H9 (cell line): Measurements from ENCODE around the gene PAK6. TPM values are rescaled to one million over a fixed set of nuclear protein-coding genes. Genes with fewer than 3 reads are reported as not detected.

Experiments
- DNase-seq: peaks from one replicate; pipeline ENCODE4 v3.0.0-alpha.2; 2017
- H2AFZ ChIP-seq: one replicate; pipeline ENCODE4 v1.6.1; 2013; ENCODE audit warnings: mild to moderate bottlenecking, low read length, control low read depth, moderate library complexity
- H2AK5ac ChIP-seq: 2 replicates; pipeline ENCODE4 v1.6.1; 2013; ENCODE audit warnings: low read length, control low read depth, mixed read lengths; ENCODE audit not compliant: insufficient read length
- H2BK120ac ChIP-seq: one replicate; pipeline ENCODE4 v1.6.1; 2013; ENCODE audit warnings: low read depth, mild to moderate bottlenecking, low read length, control low read depth, inconsistent platforms; ENCODE audit not compliant: poor library complexity, severe bottlenecking
- H2BK12ac ChIP-seq: 2 replicates; pipeline ENCODE4 v1.6.1; 2013; ENCODE audit warnings: low read length, control low read depth, mixed read lengths, low read depth; ENCODE audit not compliant: insufficient read length
- H2BK15ac ChIP-seq: 2 replicates; pipeline ENCODE4 v1.6.1; 2013; ENCODE audit warnings: low read depth, low read length, control low read depth
- H2BK20ac ChIP-seq: one replicate; pipeline ENCODE4 v1.6.1; 2013; ENCODE audit warnings: low read depth, mild to moderate bottlenecking, low read length, control low read depth, inconsistent platforms; ENCODE audit not compliant: poor library complexity, severe bottlenecking
- H2BK5ac ChIP-seq: 2 replicates; pipeline ENCODE4 v1.6.1; 2013; ENCODE audit warnings: low read length, control low read depth, mixed read lengths; ENCODE audit not compliant: insufficient read length
- H3K14ac ChIP-seq: 2 replicates; pipeline ENCODE4 v1.6.1; 2013; ENCODE audit warnings: low read length, control low read depth; ENCODE audit not compliant: insufficient read depth
- H3K18ac ChIP-seq: 2 replicates; pipeline ENCODE4 v1.6.1; 2013; ENCODE audit warnings: low read depth, mild to moderate bottlenecking, mixed read lengths, low read length, control low read depth; ENCODE audit not compliant: insufficient read length
- H3K23ac ChIP-seq: 2 replicates; pipeline ENCODE4 v1.6.1; 2013; ENCODE audit warnings: low read length, control low read depth, mixed read lengths, low read depth; ENCODE audit not compliant: insufficient read length
- H3K23me2 ChIP-seq: 2 replicates; pipeline ENCODE4 v1.6.1; 2013; ENCODE audit warnings: low read depth, mild to moderate bottlenecking, mixed read lengths, low read length, control low read depth; ENCODE audit not compliant: insufficient read length, poor library complexity, severe bottlenecking
- H3K27ac ChIP-seq: 2 replicates; pipeline ENCODE4 v1.5.1; 2013; ENCODE audit warnings: low read length, control low read depth, mixed read lengths, low read depth; ENCODE audit not compliant: insufficient read length
- H3K27me3 ChIP-seq: 2 replicates; pipeline ENCODE4 v1.6.1; 2013; ENCODE audit warnings: low read length, control low read depth, inconsistent platforms; ENCODE audit not compliant: insufficient read depth
- H3K4ac ChIP-seq: 2 replicates; pipeline ENCODE4 v1.6.1; 2013; ENCODE audit warnings: low read depth, mild to moderate bottlenecking, control low read depth, inconsistent platforms, low read length, moderate library complexity
- H3K4me1 ChIP-seq: 2 replicates; pipeline ENCODE4 v1.6.1; 2013; ENCODE audit warnings: low read length, control low read depth, inconsistent platforms; ENCODE audit not compliant: insufficient read depth
- H3K4me2 ChIP-seq: 2 replicates; pipeline ENCODE4 v1.6.1; 2013; ENCODE audit warnings: low read length, control low read depth, mixed read lengths; ENCODE audit not compliant: insufficient read length, insufficient read depth
- H3K56ac ChIP-seq: 2 replicates; pipeline ENCODE4 v1.6.1; 2013; ENCODE audit warnings: low read depth, mild to moderate bottlenecking, mixed read lengths, low read length, control low read depth; ENCODE audit not compliant: insufficient read length
- H3K79me1 ChIP-seq: 2 replicates; pipeline ENCODE4 v1.6.1; 2013; ENCODE audit warnings: low read depth, mild to moderate bottlenecking, moderate library complexity, low read length, control low read depth, inconsistent platforms; ENCODE audit not compliant: insufficient read depth, poor library complexity, severe bottlenecking
- H3K79me2 ChIP-seq: 2 replicates; pipeline ENCODE4 v1.6.1; 2013; ENCODE audit warnings: low read length, control low read depth, inconsistent platforms; ENCODE audit not compliant: insufficient read depth
- H3K9ac ChIP-seq: 2 replicates; pipeline ENCODE4 v1.6.1; 2013; ENCODE audit warnings: low read length, control low read depth, mixed read lengths; ENCODE audit not compliant: insufficient read length; ENCODE audit errors: extremely low read depth
- H3K9me3 ChIP-seq: one replicate; pipeline ENCODE4 v1.6.1; 2013; ENCODE audit warnings: low read depth, low read length, inconsistent platforms; ENCODE audit not compliant: control insufficient read depth
- H3T11ph ChIP-seq: one replicate; pipeline ENCODE4 v1.6.1; 2013; ENCODE audit warnings: mild to moderate bottlenecking, low read length, control low read depth, inconsistent platforms
- H4K20me1 ChIP-seq: one replicate; pipeline ENCODE4 v1.6.1; 2013; ENCODE audit not compliant: control insufficient read depth, insufficient read length, insufficient read depth
- H4K5ac ChIP-seq: 2 replicates; pipeline ENCODE4 v1.6.1; 2013; ENCODE audit warnings: low read depth, mild to moderate bottlenecking, mixed read lengths, low read length, control low read depth; ENCODE audit not compliant: insufficient read length
- H4K8ac ChIP-seq: replicated peaks from 2 replicates; pipeline ENCODE4 v1.6.1; 2013; ENCODE audit warnings: low read length, control low read depth, mixed read lengths, low read depth; ENCODE audit not compliant: insufficient read length
- H4K91ac ChIP-seq: 2 replicates; pipeline ENCODE4 v1.6.1; 2013; ENCODE audit warnings: low read depth, mild to moderate bottlenecking, moderate library complexity, mixed read lengths, low read length, control low read depth; ENCODE audit not compliant: insufficient read length
- H3K27ac Mint-ChIP-seq, 3 experiments: 2 replicates in 2 of 3; 3 replicates in 1 of 3; pipeline ENCODE4 v1.8.0; 2020 to 2021; ENCODE audit warnings: mixed read lengths in 3 of 3, mild to moderate bottlenecking in 1 of 3, moderate library complexity in 1 of 3
- H3K27me3 Mint-ChIP-seq: 2 replicates; pipeline ENCODE4 v1.8.0; 2021; ENCODE audit warnings: low read depth, mild to moderate bottlenecking, moderate library complexity, mixed read lengths
- H3K36me3 Mint-ChIP-seq, 3 experiments: 2 replicates in 2 of 3; 3 replicates in 1 of 3; pipeline ENCODE4 v1.8.0; 2020 to 2021; ENCODE audit warnings: low read depth in 3 of 3, mixed read lengths in 3 of 3; ENCODE audit not compliant: insufficient read depth in 1 of 3
- H3K4me1 Mint-ChIP-seq, 2 experiments: 2 replicates each; pipeline ENCODE4 v1.8.0; 2020; ENCODE audit warnings: mixed read lengths in 2 of 2
- H3K4me3 Mint-ChIP-seq, 2 experiments: 2 replicates in 1 of 2; 3 replicates in 1 of 2; pipeline ENCODE4 v1.8.0; 2020 to 2021; ENCODE audit warnings: mild to moderate bottlenecking in 2 of 2, mixed read lengths in 2 of 2, moderate library complexity in 1 of 2
- H3K9me3 Mint-ChIP-seq, 2 experiments: 2 replicates in 1 of 2; 3 replicates in 1 of 2; pipeline ENCODE4 v1.8.0; 2020; ENCODE audit warnings: mild to moderate bottlenecking in 2 of 2, mixed read lengths in 2 of 2, moderate library complexity in 1 of 2
- WGBS: extraction: QIAGEN DNeasy Blood & Tissue Kit; methylation state at CpG from one replicate; pipeline ENCODE4 v1.1.7; 2013; ENCODE audit warnings: missing lambda C conversion rate, low lambda C conversion rate, mixed read lengths; ENCODE audit not compliant: insufficient read length; ENCODE audit errors: extremely low coverage; 5-methylcytosine and 5-hydroxymethylcytosine counted together
- total RNA-seq: library from RNA; stranded (reverse); gene quantifications from 2 replicates; pipeline ENCODE4 v1.2.1, GENCODE V29; 2021
- TF ChIP-seq, protein P1 (sequence below): fragments of 200-600 bp; sonication (generic); conservative IDR thresholded peaks from 3 replicates; pipeline ENCODE4 v1.8.0; 2021; ENCODE audit warnings: antibody characterized with exemption, mild to moderate bottlenecking

Gene PAK6
- total RNA-seq, 1 experiment from 2014 or later, result 7.4 TPM

DNA sequence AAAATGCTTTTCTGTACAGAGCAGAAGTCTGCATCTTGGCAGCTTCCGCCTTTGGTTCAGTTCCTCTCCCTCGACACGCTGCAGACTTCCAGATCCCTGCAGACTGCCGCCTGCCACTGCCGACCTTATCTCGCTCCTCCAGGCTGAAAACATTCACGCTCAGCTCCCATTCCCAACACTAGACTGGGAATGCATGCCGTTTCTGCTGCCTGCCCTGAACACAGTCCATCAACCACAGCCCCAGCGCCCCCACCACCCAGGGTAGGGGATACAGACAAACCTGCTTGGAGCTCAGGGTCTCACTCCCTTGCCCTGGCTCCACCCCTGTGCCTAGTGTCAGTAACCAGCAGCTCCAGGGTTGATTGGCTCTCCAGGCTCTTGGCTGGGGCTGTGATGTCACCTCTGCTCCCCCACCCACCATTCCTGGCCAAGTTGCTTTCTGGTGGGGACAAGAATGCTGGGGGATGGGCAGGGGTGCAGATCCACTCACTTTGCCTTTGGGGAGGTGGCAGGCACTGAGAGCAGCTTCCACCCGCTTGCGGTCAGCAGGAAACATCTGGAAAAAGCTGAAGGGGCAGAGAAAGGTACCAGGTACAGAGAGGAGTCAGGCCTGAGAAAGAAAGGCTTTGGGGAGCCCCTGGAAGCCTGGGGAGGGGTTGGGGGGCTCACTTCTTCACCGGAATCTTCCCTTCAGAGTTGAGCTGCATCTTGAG lies 62.8 kb downstream of the PAK6 start:
- Histone ChIP-seq H4K91ac (no peak overlapping the region), H3K79me2 (no peaks in the 10 kb centered on the region), H2BK20ac (no peak overlapping the region), H2BK5ac (no peak overlapping the region), H3K14ac (peak overlapping the region; percentile 52; the same call in 1 of the 2 replicates), H3K18ac (no peak overlapping the region), H2BK12ac (no peak overlapping the region), H3K9ac (no peak overlapping the region), H2AK5ac (no peak overlapping the region), H3T11ph (no peak overlapping the region), H2BK15ac (no peak overlapping the region), H3K79me1 (no peaks in the 10 kb centered on the region), H2BK120ac (no peak overlapping the region), H3K27me3 (no peaks in the 10 kb centered on the region), H3K4ac (no peak overlapping the region), H3K56ac (no peak overlapping the region), H4K8ac (no peak overlapping the region), H2AFZ (no peak overlapping the region), H3K23ac (no peak overlapping the region), H3K27ac (no peak overlapping the region), H3K9me3 (no peaks in the 10 kb centered on the region), H3K23me2 (no peaks in the 10 kb centered on the region), H4K20me1 (no peaks in the 10 kb centered on the region), H3K4me1 (no peaks in the 10 kb centered on the region; the same call in 1 of the 2 replicates), H3K4me2 (peak overlapping the region; percentile 30), H4K5ac (no peak overlapping the region)
- TF ChIP-seq, protein P1, sequence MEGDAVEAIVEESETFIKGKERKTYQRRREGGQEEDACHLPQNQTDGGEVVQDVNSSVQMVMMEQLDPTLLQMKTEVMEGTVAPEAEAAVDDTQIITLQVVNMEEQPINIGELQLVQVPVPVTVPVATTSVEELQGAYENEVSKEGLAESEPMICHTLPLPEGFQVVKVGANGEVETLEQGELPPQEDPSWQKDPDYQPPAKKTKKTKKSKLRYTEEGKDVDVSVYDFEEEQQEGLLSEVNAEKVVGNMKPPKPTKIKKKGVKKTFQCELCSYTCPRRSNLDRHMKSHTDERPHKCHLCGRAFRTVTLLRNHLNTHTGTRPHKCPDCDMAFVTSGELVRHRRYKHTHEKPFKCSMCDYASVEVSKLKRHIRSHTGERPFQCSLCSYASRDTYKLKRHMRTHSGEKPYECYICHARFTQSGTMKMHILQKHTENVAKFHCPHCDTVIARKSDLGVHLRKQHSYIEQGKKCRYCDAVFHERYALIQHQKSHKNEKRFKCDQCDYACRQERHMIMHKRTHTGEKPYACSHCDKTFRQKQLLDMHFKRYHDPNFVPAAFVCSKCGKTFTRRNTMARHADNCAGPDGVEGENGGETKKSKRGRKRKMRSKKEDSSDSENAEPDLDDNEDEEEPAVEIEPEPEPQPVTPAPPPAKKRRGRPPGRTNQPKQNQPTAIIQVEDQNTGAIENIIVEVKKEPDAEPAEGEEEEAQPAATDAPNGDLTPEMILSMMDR, result no peak
- no CpG with 5 or more reads among the region's 12 CpGs for WGBS
- Mint-ChIP-seq H3K27ac (0 out of 7 replicates have a peak overlapping the region, but pooled peaks of 1 of the 3 experiments have one; percentile 38), H3K4me3 (peak overlapping the region in 1 of 2 experiments; percentile 66; a peak in 2 of 5 replicates), H3K36me3 (peaks cover 2 to 16% (median 5%) of the 10 kb centered on the region in 3 experiments; a peak in 5 of 7 replicates), H3K9me3 (peaks cover 15% of the 10 kb centered on the region in 2 experiments), H3K4me1 (peaks cover 17 to 23% of the 10 kb centered on the region in 2 experiments), H3K27me3 (peaks cover 23% of the 10 kb centered on the region)
- peak; percentile 85 for DNase-seq
